ENCODE results near the gene PLCB2.

Gene PLCB2

DNA sequence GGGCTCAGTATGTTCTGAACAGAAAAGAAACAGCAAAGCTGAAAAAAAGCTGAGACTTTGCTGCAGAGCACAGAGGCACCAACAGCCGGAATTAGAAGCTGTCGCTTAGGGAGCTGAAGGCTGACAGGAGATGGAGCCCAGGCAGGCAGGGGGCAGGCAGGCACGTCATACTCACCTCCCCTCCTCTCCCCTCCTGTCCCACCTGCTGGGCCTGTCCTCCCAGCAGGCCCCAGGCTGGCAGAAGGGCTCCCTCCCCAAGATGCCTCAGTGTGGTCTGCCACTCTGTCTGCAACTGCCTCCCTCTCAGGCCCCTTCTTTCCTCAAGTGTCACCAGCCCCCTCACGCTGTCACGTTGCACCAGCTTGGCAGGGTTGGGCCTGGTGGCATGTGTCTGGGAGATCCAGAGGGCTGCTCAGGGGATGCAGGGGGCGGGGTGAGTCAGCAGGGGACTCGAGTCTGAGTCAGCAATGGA lies 21.6 kb downstream of the PLCB2 start:
- no peak for DNase-seq (ENCODE audit: low read depth)

DNA sequence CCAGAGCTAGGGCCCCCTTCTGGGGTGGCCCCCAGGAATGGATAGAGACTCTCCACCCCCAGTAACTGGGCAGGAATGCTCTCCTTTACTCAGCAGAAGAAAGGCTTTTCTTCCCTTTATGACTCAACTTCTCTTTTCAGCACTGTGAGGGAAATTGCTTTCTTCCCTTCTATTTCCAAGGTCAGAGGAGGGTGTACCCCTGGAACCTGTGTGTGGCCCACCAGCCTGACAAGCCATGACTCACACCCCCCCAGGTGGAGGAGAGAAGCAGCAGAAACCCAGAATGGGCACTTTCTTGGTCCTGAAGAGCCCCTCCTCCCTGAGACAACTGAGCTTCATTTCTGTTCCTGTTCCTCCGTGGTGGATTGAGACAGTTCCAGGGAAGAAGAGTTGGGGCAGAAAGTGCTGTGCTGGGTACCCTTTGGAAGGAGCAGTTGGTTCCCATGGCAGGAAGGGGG lies 22.2 kb downstream of the PLCB2 start:
- DNase-seq (ENCODE audit: low read depth): no peak

GRCh38 chr15:40285151-40285550 lies 22.6 kb downstream of the PLCB2 start:
- DNase-seq (ENCODE audit: low read depth): no peak

DNA sequence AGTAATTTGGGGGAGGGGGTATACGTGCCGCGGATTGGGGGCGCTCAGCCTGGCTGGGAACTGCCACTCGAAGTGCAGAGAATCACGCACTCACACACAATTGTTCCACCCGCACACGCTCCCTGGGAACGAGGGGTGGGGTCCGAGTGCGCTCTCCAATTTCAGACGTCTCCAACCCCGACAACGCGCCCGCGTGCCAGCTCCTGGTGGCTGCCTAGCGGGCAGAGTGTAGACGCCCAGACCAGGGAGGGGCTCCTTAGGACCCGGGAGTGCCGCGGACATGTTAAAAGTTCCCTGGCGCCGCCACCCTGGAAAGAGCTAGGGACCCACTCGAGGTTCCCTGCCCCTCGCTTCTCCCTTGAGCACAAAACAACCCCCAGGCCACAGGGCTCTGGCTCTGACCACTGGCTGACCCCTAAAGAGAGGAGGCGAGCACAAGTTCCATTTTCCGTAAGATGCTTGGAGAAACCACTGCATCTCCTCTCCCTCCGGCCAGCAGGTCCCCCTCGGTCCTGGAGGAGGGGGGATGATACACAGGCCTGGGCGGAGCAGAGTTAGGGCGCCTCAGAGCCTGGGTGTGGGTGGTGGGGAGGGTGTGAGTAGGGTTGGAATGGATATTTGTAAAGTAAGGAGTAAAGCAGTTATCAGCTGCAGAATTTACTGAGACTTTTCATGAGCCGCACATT lies 24.0 kb downstream of the PLCB2 start:
- DNase-seq (ENCODE audit: low read depth): no peak

- DNase-seq (ENCODE audit: low read depth): no peak
These were observed 24.7 kb downstream of the PLCB2 start, which contains the start of gene ANKRD63 for GRCh38 chr15:40282869-40283614. TSS of gene ANKRD63 (minus strand) at chr15:40283064. CDS start at chr15:40282586, 478 bp downstream.

GRCh38 chr15:40282147-40282868 lies 25.4 kb downstream of the PLCB2 start:
- no peak for DNase-seq (ENCODE audit: low read depth)

GRCh38 chr15:40281801-40282146 lies 26.0 kb downstream of the PLCB2 start:
- no peak for DNase-seq (ENCODE audit: low read depth)

- DNase-seq (ENCODE audit: low read depth): no peak
These were observed 26.5 kb downstream of the PLCB2 start for GRCh38 chr15:40281057-40281800.

DNA sequence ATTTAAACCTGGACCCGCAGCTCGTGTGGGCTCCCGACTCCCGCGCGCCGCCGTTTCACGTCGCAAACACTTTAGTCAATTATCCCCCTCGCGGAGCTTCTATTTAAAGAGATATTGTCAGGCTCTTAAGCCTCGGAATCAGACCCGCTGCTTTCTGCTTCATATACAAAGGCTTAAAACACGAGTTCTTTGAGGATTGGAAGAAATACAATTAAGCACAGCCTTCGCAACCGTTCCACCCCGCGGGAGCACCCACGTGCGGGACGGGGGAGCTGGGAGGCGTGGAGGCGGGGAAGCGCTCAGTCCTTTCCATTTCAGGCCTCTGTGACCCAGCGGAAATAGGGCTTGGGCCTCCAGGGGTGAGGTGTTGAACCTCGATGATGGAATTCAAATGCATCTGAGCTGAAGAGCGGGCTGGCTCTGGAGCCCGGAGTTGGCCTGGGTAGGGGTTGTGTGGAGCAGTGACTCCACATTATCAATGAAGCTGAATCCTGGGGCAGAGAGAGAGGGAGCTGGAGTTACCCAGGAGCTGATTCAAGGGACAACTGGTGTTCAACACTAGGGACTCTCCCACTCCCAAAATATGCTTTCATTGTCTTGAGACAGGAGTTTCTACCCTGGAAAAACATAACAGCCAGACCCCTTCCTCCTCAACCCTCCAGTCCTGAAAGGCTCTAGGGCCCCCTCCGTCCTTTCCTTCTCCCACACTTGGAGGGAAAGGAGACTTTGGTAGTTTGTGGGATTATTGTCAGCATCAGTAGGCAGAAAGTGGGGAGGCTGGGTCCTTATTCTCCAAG lies 27.3 kb downstream of the PLCB2 start:
- DNase-seq (ENCODE audit: low read depth): no peak

DNA sequence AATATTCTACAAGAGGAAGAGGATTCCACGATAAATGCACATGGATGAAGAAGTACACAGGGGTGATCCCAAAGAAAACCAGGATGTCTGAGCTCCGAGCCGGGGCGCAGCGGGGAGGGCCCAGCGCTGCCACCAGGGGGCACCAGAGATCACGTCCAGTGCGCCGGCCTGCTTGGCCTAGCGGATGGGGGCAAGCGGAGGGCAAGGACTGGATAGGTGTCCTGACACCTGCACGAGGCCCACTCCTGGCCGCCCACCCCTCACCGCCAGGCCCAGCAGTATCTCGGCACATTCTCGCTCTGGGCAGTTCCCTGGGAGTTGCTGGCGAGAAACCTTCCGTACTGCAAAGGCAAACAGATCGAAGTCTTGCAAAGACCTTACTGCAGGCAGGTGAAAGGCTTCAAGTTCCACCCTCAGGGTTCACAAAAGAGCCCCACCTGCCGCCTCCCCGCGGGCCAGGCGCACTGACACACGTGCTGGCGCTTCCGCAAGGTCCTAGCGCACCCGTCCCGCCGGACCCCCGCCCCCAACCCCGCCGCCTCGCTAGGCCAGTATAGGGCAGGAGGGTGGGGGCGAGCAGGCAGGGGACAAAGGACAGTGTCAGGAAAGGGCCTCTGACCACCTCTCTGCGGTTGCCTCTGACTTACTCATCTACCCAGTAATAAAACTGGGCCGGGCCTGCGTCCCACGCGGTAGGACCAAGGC lies 28.1 kb downstream of the PLCB2 start:
- DNase-seq (ENCODE audit: low read depth): no peak

GRCh38 chr15:40278026-40278425 lies 29.7 kb downstream of the PLCB2 start:
- no peak for DNase-seq (ENCODE audit: low read depth)

- DNase-seq (ENCODE audit: low read depth): no peak
These were observed 30.3 kb downstream of the PLCB2 start for GRCh38 chr15:40277471-40277870.

DNA sequence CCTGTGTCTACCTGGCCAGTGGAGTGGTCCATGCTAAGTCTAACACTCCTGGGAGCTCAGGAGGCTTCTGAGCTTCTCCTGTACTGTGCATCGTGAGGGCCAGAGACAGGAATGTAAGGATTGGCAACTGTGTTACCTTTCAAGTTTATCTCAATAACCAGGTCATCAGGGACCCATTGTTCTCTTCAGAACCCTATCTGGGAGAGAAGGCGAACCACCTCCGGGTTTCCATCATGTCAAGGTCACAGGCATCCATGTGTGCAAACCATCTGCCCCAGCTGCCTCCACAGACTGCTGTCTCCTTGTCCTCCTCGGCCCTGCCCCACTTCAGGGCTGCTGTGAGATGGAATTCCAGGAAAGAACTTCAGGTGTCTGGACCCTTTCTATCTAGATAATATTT lies 30.8 kb downstream of the PLCB2 start:
- no peak for DNase-seq (ENCODE audit: low read depth)

DNA sequence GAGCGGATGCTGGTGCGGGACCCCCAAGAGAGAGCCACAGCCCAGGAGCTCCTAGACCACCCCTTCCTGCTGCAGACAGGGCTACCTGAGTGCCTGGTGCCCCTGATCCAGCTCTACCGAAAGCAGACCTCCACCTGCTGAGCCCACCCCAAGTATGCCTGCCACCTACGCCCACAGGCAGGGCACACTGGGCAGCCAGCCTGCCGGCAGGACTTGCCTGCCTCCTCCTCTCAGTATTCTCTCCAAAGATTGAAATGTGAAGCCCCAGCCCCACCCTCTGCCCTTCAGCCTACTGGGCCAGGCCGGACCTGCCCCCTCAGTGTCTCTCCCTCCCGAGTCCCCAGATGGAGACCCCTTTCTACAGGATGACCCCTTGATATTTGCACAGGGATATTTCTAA lies 31.8 kb downstream of the PLCB2 start:
- DNase-seq (ENCODE audit: low read depth): no peak

DNA sequence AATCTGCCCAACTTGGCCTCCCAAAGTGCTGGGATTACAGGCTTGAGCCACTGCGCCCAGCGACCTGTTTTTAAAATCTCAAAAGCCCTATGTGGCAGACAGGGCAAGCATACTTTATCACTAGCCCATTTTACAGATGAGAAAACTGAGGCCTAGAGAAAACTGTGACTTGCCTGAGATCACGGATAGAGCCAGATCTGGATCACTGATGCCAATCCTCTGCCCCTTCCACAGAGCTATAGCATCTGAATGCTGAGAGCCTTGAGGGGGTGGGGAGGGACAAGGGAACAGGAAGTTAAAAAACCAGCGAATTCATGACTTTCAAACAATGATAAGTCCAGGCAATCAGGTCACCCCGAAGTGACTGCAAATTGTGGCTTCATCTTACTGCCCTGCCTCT lies 32.2 kb downstream of the PLCB2 start:
- DNase-seq (ENCODE audit: low read depth): no peak

- no peak for DNase-seq (ENCODE audit: low read depth)
These were observed 33.1 kb downstream of the PLCB2 start for GRCh38 chr15:40274350-40275274.

- no peak for DNase-seq (ENCODE audit: low read depth)
These were observed 34.3 kb downstream of the PLCB2 start for GRCh38 chr15:40273428-40273827.

DNA sequence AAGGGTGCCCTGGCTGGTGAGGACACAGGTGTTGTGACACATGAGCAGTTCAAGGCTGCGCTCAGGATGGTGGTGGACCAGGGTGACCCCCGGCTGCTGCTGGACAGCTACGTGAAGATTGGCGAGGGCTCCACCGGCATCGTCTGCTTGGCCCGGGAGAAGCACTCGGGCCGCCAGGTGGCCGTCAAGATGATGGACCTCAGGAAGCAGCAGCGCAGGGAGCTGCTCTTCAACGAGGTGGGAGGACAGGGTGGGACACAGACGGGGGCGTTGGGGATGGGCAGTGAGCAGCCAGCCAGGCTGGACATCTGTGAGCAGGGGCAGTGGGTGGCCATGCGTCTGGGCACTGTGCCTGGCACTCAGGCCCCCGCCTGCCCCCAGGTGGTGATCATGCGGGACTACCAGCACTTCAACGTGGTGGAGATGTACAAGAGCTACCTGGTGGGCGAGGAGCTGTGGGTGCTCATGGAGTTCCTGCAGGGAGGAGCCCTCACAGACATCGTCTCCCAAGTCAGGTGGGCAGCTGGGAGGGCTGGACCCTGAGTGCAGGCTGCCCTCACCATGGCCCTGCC lies 35.2 kb downstream of the PLCB2 start:
- DNase-seq (ENCODE audit: low read depth): no peak

Data from GM04503 (cell line).